Hematopoietic multipotent progenitor cell treated with erythropoietin and hydrocortisone succinate and interleukin-3 and kit ligand, for 15 days (in vitro differentiated cells): ENCODE data around the gene NCOR2.
"Not testable (repeated sequence)": the region's sequence is repeated elsewhere in the genome, so short reads cannot be mapped to it uniquely, and the experiment has no call there.

Experiments
- DNase-seq: peaks from one replicate; pipeline ENCODE4 v3.0.0-alpha.2; 2015; ENCODE audit warnings: low spot score

NCOR2 gene

GRCh38 chr12:124601706-124602105, 34.3 kb upstream of the NCOR2 start:
- no peak for DNase-seq

- no peak for DNase-seq
Measured at GRCh38 chr12:124599074-124599999, 31.9 kb upstream of the NCOR2 start.

DNA sequence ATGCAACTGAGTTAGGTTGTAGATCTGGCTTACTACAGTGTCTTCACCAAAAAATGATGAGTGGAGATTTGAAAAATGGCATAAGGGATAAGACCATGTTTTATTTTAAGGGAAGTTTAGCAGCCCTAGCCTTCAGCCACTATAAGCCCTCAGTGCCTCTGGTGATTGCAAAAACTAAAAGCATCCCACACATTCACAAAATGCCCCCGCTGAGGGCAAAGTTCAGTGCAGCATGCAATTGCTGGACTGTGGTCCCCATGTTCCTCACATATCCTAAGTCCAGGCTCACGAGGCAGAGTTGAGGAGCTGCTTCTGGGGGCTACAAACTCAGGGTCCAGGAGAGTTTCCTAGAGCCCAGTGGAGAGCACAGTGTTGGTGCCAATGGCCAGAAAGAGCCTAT, 29.6 kb upstream of the NCOR2 start:
- no peak for DNase-seq

DNA sequence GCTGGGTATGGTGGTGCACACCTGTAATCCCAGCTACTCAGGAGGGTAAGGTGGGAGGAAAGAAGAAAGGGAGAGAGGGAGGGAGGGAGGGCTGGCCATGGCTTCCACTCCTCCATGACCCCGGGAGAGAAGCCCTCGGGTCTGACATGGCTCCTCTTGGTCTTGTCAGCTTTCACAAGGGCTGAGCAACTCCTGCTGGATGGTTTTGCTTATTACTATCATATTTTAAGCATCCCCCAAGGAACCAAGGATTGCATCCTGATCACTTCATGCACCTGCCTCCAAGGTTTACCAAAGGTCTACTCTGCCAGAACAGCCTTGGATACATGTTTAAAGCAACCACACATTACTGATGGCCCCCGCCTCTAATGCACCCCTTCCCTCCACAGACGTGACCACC, 28.0 kb upstream of the NCOR2 start:
- no peak for DNase-seq

- DNase-seq = no peak
Measured at GRCh38 chr12:124594851-124595250, 27.4 kb upstream of the NCOR2 start.

- no peak for DNase-seq
Measured at GRCh38 chr12:124593851-124594401, 26.5 kb upstream of the NCOR2 start.

DNA sequence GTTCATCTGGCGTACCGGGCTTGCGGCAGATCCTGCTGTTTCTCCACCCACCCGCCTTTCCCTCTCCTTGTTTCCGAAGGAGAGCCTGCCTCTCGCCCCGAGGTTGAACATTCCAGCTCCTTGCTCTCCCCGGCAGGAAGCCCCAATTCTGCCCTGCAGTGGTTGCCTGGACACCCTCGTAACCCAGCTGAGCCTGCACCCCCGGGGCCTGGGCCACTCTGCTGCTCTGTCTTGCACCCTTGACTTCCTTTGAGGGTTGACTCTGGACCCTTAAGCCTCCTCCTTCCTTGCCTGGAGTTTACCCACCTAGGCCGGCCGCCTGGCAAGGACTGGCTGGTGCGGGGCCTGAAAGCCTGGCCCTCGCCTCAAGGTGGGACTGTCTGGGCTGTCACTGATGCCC, 25.8 kb upstream of the NCOR2 start:
- DNase-seq = no peak

- no peak for DNase-seq
Measured at GRCh38 chr12:124592481-124593160, 25.2 kb upstream of the NCOR2 start.

GRCh38 chr12:124592050-124592449, 24.6 kb upstream of the NCOR2 start:
- DNase-seq = no peak

GRCh38 chr12:124590447-124590846, 23.0 kb upstream of the NCOR2 start:
- no peak for DNase-seq

GRCh38 chr12:124588751-124589267, 21.4 kb upstream of the NCOR2 start:
- DNase-seq = no peak

GRCh38 chr12:124588018-124588634, 20.7 kb upstream of the NCOR2 start:
- DNase-seq = no peak

- DNase-seq = no peak
Measured at GRCh38 chr12:124586756-124587155, 19.3 kb upstream of the NCOR2 start.

DNA sequence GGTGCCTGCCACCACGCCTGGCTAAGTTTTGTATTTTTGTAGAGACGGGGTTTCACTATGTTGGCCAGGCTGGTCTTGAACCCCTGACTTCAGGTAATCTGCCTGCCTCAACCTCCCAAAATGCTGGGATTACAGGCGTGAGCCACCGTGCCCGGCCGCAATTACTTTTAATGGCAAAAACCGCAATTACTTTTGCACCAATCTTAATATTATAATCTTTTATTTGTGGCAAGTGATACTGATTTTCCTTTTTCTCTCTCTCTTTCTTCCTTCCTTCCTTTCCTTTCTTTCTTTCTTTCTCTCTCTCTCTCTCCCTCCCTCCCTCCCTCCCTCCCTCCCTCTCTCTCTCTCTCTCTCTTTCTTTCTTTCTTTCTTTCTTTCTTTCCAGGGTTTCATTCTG, 17.1 kb upstream of the NCOR2 start:
- not testable (repeated sequence) for DNase-seq

- DNase-seq = no peak
Measured at GRCh38 chr12:124583854-124584253, 16.4 kb upstream of the NCOR2 start.

DNA sequence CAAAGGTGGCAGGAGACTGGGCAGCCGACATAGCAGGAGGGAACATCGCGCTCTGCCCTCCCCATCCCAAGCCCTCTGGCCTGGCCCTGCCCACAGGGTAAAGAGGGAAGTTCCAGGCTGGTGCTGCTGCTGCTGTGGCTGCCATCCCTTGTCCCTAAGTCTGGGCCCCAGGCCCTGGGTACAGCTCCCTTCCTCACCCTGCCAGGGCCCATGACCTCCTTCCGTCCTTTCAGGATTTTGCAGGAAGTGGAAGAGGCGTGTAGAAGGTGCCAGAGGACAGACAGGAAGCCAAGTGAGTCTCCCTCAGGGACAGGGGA, 14.7 kb upstream of the NCOR2 start:
- no peak for DNase-seq

- DNase-seq = no peak
Measured at GRCh38 chr12:124581307-124582107, 14.1 kb upstream of the NCOR2 start.

- DNase-seq = no peak
Measured at GRCh38 chr12:124579921-124580517, 12.6 kb upstream of the NCOR2 start.

DNA sequence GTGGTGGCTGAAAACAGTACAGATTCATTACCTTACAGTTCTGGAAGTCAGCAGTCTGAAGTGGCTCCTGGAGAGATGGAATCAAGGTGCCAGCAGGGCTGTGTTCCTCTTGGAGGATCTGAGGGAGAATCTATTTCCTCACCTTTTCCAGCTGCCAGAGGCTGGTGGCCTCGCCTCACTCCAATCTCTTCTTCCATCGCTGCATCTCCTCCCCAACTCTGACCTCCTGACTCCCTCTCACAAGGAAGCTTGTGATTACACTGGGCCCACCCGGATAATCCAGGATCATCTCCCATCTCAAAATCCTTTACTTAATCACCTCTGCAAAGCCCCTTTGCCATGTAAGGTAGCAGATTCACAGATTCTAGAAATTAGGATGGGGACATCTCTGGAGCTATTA, 11.4 kb upstream of the NCOR2 start:
- DNase-seq = no peak

DNA sequence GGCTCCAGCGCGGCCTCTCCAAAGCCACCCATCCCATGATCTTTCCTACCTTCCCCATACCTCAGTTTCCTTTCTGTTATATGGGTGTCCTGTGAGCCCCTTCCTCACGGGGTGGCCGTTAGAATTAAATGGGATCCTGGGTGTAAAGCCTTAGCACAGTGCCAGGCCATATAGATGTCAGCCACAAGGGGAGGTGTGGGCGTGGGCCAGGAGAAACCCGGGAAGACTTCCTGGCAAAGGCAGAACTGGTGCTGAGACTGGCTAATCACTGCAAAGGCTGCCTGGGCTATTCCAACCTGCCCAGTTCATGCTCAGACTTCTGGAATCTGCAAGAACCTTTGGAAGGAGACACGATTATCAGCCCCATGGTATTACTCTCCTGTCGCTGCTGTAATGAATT, 11.0 kb upstream of the NCOR2 start:
- no peak for DNase-seq

- no peak for DNase-seq
Measured at GRCh38 chr12:124577986-124578385, 10.6 kb upstream of the NCOR2 start.
